Stimulated activated CD4-positive, alpha-beta T cell treated with anti-CD3 and anti-CD28 coated beads, Interleukin-1b, Interleukin-23, amount 100 ng/mL, for 4 hours (primary cell): Measurements from ENCODE around the gene ZC3H12A.

Source experiments
- DNase-seq, 2 donors: peaks; one replicate each; pipeline ENCODE4 v3.0.0-alpha.2; 2020; ENCODE audit warnings: low read depth in 2 of 2

ZC3H12A gene

DNA sequence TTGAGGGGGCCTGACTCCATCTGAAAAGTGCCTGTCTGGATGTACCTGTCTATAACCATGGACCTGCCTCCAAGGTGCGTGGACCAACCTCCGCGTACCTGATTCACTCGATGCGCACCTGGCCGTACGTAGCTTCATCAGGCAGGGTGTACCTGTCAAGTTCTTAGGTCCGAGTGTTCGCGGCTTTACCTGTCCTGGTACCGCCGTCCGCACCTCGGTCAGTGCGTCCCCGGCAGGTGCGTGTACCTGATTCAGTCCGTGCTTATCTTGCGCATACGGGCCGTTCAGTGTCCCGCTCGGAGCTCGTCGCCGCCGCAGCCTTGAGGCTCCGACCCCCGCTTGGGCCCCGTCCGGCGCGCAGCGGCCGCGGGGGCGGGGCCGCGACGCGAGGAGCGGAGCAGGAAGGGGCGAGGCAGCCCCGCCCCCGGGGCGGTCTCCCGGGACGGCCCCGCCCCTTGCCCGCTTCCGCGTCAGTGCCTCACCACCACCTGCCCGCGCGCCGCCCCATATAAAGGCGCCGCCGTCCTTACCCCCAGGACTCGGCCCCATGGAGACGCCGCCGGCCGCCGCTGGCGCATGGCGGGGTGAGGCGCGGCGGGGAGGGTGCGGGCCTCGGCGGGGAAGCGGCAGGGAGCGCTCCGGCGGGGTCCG lies at the start of gene ZC3H12A:
TSS of gene ZC3H12A (plus strand) at position 535 of the 651 bp plus-strand sequence. CDS start 917 bp downstream, outside the sequence.
- peak; percentile 93 to 96 for DNase-seq

DNA sequence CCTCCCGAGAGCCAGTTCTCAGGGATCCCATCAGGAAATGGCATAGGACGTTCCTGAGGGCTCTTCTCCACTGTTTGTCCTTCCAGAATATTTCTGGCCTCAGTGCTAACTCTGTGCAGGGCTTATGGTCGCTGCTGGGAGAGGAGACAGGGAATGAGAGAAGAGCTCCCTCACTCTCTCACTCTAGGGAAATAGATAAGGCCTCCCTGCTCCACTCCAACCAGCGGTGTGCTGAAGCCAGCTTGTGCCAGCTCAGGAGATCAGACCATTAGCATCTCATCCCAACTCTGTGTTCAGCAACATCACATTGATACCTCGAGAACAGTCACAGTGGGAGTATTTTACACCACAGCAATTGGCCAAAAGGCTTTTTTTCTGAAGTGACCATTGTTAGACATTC lies 49.2 kb upstream of the ZC3H12A start:
- no peak for DNase-seq

DNA sequence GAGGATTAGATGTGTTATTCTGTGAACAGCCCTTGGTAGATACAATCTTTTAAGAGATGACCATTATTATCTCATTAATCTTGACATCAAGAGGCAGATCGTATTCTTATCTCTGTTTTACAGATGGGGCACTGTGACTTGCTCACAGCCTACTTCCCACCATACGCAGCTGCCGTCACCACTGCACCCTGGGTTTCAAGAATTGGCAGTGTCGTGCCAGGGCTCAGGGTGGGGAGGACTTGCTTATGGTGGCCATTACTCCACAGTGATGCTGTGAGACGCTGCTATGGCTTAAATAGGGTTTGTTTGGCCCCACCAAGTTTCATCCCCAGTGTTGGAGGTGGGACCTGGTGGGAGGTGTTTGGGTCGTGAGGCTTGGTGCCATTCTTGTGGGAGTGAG lies 45.4 kb upstream of the ZC3H12A start:
- no peak for DNase-seq

DNA sequence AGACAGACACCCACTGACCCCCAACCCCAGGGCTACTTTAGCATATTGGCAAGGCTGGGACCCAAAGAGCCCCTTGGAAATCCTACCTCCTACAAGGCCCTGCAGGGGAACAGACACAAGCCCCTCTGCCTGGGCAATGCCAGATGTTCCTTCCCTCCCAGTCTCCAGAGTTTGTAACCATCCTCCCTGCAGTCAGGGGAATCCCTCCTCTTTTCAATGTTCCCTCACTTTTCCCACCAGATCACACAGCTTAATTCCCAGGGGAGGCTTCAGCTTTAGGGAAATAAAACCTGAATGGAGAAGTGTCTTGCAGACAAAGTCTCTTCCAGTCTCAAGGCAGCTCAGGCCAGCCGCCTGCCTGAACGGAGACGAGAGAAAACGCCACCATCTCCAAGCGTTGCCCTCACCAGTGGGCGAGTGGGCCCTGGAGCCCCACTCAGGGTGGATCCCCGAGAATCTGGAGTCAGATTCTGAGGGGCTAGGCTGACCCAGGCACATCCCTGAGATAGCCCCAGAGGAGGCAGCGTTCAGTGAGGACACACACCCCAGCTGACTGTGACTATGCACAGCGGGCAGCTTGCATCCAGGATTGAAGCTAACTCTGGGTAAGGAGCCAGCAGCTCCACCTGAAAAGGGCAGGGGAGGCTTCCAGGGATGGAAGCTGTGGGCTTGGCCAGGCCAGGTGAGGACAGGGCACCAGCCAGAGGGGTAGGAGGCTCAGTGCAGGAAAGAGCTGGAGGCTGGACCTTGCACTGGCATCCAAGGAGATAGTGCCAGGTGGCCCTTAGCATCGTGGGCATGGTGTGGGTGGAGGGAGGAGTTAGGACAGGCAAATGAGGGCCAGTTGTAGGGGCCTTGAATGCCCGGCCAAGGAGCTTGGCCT lies 44.0 kb upstream of the ZC3H12A start:
- DNase-seq, result no peak

DNA sequence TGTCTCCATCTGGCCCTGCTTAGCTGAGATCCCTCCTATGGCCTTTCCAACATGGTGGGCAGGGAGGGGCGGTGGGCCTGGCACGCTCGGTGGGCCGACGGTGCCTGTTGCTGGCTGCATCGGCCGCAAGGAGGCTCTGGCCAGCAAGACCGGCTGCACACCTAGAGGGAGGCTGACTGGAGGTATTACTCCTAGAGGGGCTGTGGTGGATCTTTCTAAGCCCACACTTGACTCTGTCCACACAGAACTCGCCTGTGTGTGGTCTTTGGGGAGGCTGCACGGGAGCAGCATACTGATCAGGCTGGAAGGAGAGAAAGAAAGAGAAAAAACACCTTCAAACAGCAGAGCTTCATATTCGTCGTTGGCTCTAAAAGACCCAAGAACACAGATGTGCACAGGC lies 41.7 kb upstream of the ZC3H12A start:
- DNase-seq, result no peak

DNA sequence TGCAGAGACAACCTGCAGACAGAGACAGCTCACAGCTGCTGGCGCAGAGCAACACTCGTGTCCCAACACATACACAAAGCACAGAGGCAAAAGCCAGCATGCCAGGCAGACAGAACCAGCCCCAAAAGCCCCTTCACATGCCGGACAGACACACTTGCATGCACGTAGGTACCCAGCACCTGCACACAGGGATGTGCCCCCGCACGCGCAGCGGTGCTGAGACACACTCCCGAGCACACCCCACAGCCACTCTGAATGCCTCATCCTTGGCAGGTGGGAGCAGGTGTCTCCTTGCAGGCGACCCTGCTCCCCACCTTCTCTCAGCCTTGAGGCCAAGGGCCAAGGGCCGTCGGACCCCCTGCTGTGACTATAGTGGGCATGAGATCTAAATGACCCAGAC lies 41.2 kb upstream of the ZC3H12A start:
- DNase-seq, result no peak

DNA sequence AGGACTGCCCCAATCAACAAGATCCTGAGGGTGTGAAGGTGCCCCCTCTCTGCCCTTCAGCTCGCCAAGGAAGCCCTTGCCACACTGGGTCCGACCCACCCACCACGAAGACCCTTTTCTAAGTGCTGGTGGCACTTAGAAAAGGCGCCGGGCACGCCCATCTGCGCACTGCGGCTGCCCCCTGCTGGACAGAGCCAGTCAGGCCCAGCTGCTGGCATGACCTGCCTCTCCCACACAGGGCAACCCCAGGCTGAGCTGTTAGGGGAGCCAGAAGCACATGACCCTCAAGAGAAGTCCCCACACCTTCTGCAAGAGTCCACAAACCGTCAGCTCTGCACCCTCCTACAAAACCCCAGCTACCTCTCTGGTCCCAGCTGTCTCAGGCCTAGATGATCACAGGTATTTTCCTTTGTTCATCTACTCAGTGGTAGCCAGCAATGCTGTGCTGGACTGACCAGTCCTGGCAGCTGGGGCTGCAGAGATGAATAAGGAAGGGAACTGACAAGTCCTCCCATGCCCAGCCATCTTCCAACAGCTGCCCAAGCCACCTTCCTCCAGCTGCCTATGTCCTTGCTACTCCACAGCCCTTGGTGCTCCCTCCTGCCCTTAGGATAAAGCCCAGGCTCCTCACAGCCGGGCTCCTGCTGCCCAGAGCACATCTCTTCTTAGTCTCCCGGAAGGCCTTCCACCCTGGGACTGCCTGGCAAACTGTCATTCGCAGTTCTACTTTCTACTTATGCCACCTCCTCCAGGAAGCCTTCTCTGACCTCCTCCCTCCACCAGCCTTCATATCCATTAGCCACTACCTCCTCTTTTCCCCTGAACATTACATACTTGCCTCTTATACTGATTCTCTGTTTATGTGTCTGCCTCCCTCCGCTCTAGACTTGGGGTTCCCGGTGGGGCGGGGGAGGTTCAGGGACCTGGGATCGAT lies 39.8 kb upstream of the ZC3H12A start:
- DNase-seq, result peak; percentile 61 to 76

DNA sequence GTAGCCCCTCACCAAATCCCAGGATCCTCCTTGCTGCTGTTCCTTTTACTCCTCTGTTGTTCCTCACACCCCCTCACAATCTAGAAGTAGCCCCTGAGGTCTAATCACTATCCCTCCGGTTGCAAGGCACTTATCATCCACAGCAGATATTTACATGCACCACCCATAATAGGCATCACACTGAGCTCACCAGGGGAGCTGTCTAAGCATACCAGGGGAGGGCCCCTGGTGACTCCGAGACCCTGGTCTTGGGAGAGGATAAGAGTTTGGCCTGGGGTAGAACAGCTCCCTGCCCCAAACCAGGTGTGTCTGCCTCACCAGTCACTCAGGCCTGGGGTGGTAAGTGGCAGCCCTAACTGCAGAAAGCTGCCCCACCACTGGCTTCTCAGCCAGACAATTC lies 37.3 kb upstream of the ZC3H12A start:
- DNase-seq, result no peak

DNA sequence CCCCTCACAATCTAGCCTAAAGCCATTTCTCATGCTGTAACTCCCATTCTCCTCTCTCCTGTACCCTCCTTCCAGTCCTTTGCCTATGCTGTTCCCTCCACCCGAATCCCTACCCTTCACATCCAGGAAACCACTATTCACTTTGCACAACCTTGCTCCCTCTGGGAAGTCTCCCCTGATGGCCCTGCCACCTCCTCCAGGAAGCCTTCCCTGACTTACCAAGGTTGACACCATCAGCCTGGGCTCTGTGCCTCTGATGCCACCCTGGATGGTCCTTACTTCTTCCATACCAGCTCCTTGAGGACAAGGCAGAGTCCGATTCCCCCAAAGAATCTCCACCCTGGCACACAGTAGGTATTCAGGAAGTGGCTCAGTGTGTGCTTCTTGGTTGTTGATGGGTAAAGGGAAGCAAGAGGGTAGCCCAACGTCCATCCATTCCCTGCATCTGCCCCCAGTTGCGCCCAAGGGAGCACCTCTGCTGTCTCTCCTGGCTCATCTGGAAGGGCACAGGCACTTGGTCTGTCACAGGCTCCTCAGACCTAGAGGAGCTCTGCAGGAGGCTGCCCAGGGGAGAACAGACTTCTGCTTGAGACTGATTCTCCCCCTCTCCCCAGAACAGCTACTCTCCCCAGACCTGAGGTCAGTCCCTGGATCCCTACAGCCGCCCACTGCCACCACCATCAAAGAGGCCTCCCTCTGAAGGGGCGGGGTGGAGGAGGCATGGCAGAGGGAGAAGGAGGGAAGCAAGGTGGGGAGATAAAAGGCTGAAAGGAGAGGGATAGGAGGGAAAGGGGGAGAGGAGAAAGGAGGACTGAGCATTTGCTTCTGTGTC lies 36.1 kb upstream of the ZC3H12A start:
- DNase-seq, result no peak

DNA sequence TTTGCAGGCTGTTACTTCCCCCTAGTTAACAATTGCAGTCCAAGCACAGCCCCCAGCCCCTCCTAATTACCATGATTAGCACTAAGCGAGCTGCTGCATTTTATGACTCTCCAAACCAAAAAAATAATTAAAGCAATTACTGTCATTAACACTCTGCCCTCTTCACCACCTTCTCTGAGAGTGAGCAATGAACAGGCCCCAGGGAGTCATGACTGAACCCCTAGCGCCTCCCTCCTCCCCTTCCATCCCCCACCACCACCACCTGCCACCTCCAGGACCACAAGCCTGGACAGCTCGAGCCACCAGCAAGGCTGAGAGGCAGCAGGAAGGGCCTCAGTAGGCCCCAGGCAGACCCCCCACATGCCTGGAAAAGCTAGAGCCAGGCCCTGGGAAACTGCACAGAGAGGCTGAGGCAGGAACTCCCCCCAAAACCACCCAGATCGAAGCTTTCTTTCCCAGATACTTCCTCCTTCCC lies 35.5 kb upstream of the ZC3H12A start:
- no peak for DNase-seq

DNA sequence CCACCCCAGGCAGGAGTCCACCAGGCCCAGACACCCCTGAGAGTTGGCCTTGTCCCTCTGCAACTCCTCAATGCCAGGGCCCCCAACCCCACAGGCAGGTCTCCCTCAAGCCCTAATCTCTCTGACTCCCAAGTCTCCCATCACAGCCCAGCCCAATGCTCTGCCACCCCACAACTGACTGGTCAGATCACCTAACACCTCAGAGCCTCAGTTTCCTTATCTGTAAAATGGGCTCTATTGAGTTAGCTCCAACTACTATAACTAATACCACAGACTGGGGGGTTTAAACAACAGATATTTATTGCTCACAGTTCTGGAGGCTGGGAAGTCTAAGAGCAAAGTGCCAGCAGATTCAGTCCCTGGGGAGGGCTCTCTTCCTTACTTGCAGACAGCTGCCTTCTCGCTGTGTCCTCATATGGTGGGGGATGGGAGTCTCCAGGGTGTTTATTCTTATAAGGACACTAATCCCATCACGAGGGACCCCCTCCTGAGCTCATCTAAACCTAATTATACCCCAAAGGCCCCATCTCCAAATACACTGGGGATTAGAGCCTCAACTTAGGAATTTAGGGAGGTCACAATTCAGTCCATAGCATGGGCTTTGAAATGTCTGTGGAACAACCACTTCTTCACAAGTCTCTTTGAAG lies 34.9 kb upstream of the ZC3H12A start:
- no peak for DNase-seq

DNA sequence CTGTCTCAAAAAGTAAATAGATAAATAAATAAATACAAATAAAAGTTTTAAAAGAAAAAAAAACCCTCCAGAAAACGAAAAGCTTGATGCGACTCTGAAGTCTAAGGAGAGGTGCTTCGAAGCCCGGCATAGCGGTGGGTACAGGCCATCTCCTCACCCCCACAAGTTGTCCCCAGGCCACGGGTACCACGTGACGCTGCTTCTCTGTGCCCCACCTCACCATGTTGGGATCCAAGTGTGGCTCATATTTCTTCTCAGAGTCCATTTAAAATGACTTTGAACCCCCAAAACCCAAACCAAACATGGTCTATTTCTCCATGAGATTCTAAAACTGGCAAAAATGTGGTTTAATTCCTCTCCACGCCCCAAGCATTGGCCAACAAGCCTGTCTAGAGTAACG lies 32.9 kb upstream of the ZC3H12A start:
- no peak for DNase-seq

DNA sequence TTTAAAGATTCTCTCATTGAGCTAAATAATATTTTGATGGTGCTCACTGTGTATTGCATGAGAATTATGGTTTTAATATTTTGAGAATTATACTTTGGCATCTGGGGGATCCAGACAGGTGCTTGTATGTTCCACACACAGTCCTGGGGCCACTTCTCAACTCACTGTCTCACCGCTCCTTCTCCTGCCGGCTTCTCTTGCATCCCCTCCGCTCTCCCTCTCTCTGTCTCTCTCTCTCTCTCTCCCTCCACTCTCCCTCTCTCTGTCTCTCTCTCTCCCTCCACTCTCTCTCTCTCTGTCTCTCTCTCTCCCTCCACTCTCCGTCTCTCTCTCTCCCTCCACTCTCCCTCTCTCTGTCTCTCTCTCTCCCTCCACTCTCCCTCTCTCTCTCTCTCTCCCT lies 32.2 kb upstream of the ZC3H12A start:
- no peak for DNase-seq

DNA sequence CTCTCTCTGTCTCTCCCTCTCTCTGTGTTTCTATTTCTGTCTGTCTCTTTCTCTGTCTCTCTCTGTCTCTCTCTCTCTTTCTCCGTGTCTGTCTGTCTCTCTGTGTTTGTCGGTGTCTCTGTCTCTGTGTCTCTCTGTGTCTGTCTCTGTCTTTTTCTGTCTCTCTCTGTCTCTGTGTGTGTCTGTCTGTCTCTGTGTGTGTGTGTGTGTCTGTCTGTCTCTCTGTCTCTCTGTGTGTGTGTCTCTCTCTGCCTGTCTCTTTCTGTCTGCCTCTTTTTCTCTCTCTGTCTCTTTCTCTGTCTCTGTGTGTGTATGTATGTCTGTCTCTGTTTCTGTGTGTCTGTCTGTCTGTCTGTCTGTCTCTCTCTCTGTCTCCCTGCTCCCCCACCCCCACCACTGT lies 31.7 kb upstream of the ZC3H12A start:
- DNase-seq, result no peak

DNA sequence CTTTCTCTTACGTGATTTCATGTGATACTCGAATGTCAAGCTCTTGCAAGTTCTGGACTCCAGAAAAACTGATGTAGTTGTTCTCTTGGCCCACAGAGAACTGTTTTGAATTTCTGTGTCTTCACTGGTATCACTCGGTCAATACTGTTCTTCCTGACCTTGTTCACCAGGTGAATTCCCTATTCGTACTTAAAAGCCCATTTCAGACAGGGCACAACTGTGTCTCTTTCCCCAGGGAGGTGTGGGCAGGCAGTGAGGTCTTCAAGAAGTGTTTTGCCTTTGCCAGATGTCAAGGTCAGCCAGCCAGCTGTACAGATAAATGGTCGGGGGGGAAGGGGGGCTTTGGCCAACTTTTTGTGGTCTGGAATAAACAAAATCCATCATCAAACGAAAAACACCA lies 27.5 kb upstream of the ZC3H12A start:
- no peak for DNase-seq

DNA sequence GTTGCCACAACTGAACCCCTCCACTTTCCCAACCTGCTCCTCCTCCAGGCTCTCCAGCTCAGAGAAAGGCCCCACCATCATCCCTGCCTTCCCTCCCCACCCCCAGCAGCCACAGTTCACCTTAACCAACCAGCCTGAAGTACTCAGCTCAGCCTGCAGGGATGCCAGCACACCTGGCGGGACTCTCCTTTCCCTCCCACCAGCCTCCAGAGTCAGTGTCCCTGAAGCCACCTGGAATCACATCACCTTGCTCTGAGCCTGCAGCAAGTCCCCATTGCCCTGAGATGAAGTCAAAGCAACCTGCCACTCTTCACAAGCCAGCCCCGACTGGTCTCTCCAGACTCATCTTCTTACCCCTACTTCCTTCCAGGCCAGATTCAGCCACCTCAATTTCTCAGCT lies 26.2 kb upstream of the ZC3H12A start:
- DNase-seq, result no peak

DNA sequence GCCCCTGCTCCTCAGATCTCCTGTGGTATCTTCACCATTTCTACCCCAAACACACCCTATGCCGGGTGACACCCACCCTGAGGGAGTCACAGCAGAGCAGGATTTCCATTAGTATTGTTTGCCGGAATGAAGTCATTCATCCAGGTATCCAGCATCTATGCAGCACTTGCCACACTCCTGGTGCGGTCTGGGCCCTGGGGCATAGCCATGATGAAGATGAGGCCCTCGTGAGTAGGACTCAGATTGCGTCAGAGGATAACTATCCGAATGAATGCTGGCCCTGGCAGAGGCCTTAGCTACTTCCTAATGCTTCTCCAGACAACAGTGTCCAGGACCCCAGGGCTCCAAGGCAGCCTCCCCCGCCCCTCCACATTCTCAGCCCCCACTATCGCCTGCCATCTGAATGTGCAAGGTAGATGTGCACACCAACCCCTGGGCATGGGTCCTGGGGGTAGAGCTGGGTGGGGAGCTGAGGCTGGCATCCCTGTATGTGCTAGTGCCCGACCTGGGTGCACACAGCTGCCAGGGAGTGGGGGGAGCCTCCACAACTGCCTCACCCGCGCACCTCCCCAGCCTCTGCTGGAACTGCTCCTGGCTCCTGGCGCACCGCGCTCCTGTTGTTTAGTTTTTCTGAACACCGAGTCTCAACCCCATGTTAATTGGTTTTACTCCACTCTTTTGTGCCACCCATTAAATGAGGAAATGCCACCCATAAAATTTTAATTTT lies 25.5 kb upstream of the ZC3H12A start:
- DNase-seq, result no peak

DNA sequence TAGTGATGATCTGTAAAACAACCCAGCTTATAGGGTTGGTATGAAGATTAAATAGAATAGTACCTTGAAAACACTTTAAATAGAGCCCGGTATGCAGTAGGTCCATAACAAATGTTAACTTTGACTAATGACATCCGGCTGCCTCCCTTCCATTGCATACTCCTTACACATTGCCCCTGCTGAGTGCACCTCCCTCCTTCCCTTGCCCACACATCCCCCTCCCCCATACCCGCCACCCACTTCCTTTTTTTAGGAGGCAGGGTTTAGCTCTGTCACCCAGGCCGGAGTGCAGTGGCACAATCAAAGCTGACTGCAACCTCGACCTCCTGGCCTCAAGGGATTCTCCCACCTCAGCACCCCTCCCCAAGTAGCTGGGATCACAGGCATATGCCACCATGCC lies 24.4 kb upstream of the ZC3H12A start:
- no peak for DNase-seq

DNA sequence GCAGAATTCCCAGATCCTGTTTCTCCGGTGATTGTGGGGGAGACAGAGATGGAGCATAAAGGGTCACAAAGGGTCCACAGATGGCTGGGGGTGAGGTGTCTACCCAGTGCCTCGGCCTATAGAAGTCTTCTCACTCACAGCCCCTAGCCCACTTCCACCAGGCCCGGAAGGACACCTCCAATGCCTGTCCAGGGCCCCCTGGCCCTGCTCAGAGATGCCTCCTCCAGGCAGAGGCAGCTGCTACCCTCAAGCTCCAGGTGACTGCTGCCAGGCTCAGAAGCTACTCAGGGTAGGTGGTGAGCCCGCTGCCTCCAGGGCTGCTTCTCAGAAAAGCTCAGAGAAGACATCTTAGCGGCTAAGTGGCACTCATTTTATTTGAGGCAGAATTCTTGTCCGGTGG lies 22.0 kb upstream of the ZC3H12A start:
- DNase-seq, result no peak

DNA sequence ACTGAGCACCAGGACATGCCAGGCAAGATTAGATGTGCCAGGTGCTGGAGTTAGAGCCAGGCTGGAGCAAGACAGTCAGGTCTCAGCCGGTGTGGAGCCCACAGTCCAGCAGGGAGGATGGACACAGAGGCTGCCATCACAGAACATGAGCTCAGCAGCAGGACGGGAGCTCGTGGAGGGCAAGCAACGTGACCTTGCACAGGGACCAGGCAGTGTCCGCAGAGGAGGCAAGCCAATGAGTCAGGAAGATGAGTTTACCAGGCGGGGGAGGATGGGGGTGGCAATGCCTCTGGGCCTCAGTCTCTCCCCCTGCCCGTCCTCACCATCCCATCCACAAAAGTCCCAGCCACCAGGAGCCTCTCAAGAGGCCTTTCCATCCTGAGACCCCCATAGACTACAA lies 20.7 kb upstream of the ZC3H12A start:
- no peak for DNase-seq
